Measurements from ENCODE around the gene C5orf34.
"Not testable (repeated sequence)": the region's sequence is repeated elsewhere in the genome, so short reads cannot be mapped to it uniquely, and the experiment has no call there.

C5orf34 gene

GRCh38 chr5:43514816-43515677, at the start of gene C5orf34:
Gene C5orf34, minus strand, starts transcription at chr5:43515148. Its CDS starts 5,809 bp downstream, at chr5:43509339.
- peak within 1 kb of the TSS; percentile 47 for H3K27ac ChIP-seq (ENCODE audit: low read depth, low read length)

GRCh38 chr5:43564289-43564850, 49.4 kb upstream of the C5orf34 start:
- Histone ChIP-seq H3K4me3 (ENCODE audit: low read depth in 1 of 2, low read length in 2 of 2) (no peak overlapping the region), H3K27ac (ENCODE audit: low read depth, low read length) (no peak overlapping the region), H3K36me3 (ENCODE audit: control insufficient read depth in 1 of 2, insufficient read depth in 2 of 2, low read length in 2 of 2) (no peaks in the 10 kb centered on the region), H3K9me3 (ENCODE audit: control insufficient read depth in 1 of 2, low read length in 2 of 2) (no peaks in the 10 kb centered on the region), H3K4me1 (ENCODE audit: control insufficient read depth in 1 of 2, insufficient read depth in 2 of 2, low read length in 2 of 2) (no peaks in the 10 kb centered on the region), H3K9ac (ENCODE audit: low read depth in 1 of 2, low read length in 2 of 2) (no peak overlapping the region), H3K27me3 (ENCODE audit: control insufficient read depth in 1 of 2, insufficient read depth in 2 of 2, low read length in 2 of 2) (peaks cover 0 to 4% of the 10 kb centered on the region in 2 donors)

More at GRCh38 chr5:43514816-43515677, at the start of gene C5orf34:
- Histone ChIP-seq H3K4me1 (ENCODE audit: control insufficient read depth in 1 of 2, insufficient read depth in 2 of 2, low read length in 2 of 2) (peaks cover 6 to 17% of the 10 kb centered on the region in 2 donors), H3K9ac (ENCODE audit: low read depth in 1 of 2, low read length in 2 of 2) (peak within 1 kb of the TSS; percentile 74 to 80), H3K9me3 (ENCODE audit: control insufficient read depth in 1 of 2, low read length in 2 of 2) (no peaks in the 10 kb centered on the region), H3K36me3 (ENCODE audit: control insufficient read depth in 1 of 2, insufficient read depth in 2 of 2, low read length in 2 of 2) (no peaks in the 10 kb centered on the region), H3K4me3 (ENCODE audit: low read depth in 1 of 2, low read length in 2 of 2) (peak within 1 kb of the TSS; percentile 86 to 88), H3K27me3 (ENCODE audit: control insufficient read depth in 1 of 2, insufficient read depth in 2 of 2, low read length in 2 of 2) (no peaks in the 10 kb centered on the region)

- Histone ChIP-seq H3K27ac (ENCODE audit: low read depth, low read length) (no peak overlapping the region), H3K9ac (ENCODE audit: low read depth in 1 of 2, low read length in 2 of 2) (no peak overlapping the region)
These were observed 48.4 kb upstream of the C5orf34 start for GRCh38 chr5:43563321-43563720.

GRCh38 chr5:43561356-43561755, 46.4 kb upstream of the C5orf34 start:
- H3K27ac ChIP-seq (ENCODE audit: low read depth, low read length), result no peak overlapping the region
- H3K4me1 ChIP-seq (ENCODE audit: control insufficient read depth in 1 of 2, insufficient read depth in 2 of 2, low read length in 2 of 2), result peaks cover 0 to 5% of the 10 kb centered on the region in 2 donors
- H3K9ac ChIP-seq (ENCODE audit: low read depth in 1 of 2, low read length in 2 of 2), result no peak overlapping the region
- no peaks in the 10 kb centered on the region for H3K36me3 ChIP-seq (ENCODE audit: control insufficient read depth in 1 of 2, insufficient read depth in 2 of 2, low read length in 2 of 2)
- no peak overlapping the region for H3K4me3 ChIP-seq (ENCODE audit: low read depth in 1 of 2, low read length in 2 of 2)
- H3K9me3 ChIP-seq (ENCODE audit: control insufficient read depth in 1 of 2, low read length in 2 of 2), result no peaks in the 10 kb centered on the region
- H3K27me3 ChIP-seq (ENCODE audit: control insufficient read depth in 1 of 2, insufficient read depth in 2 of 2, low read length in 2 of 2), result peaks cover 0 to 4% of the 10 kb centered on the region in 2 donors

More at GRCh38 chr5:43563321-43563720, 48.4 kb upstream of the C5orf34 start:
- Histone ChIP-seq H3K36me3 (ENCODE audit: control insufficient read depth in 1 of 2, insufficient read depth in 2 of 2, low read length in 2 of 2) (no peaks in the 10 kb centered on the region), H3K9me3 (ENCODE audit: control insufficient read depth in 1 of 2, low read length in 2 of 2) (no peaks in the 10 kb centered on the region), H3K4me3 (ENCODE audit: low read depth in 1 of 2, low read length in 2 of 2) (no peak overlapping the region), H3K4me1 (ENCODE audit: control insufficient read depth in 1 of 2, insufficient read depth in 2 of 2, low read length in 2 of 2) (no peaks in the 10 kb centered on the region), H3K27me3 (ENCODE audit: control insufficient read depth in 1 of 2, insufficient read depth in 2 of 2, low read length in 2 of 2) (peaks cover 0 to 4% of the 10 kb centered on the region in 2 donors)

GRCh38 chr5:43560128-43560527, 45.2 kb upstream of the C5orf34 start:
- Histone ChIP-seq H3K9ac (ENCODE audit: low read depth in 1 of 2, low read length in 2 of 2) (no peak overlapping the region), H3K27me3 (ENCODE audit: control insufficient read depth in 1 of 2, insufficient read depth in 2 of 2, low read length in 2 of 2) (peaks cover 0 to 4% of the 10 kb centered on the region in 2 donors), H3K4me1 (ENCODE audit: control insufficient read depth in 1 of 2, insufficient read depth in 2 of 2, low read length in 2 of 2) (peaks cover 4 to 15% of the 10 kb centered on the region in 2 donors), H3K4me3 (ENCODE audit: low read depth in 1 of 2, low read length in 2 of 2) (no peak overlapping the region), H3K36me3 (ENCODE audit: control insufficient read depth in 1 of 2, insufficient read depth in 2 of 2, low read length in 2 of 2) (no peaks in the 10 kb centered on the region), H3K9me3 (ENCODE audit: control insufficient read depth in 1 of 2, low read length in 2 of 2) (no peaks in the 10 kb centered on the region), H3K27ac (ENCODE audit: low read depth, low read length) (no peak overlapping the region)

- Histone ChIP-seq H3K9me3 (ENCODE audit: control insufficient read depth in 1 of 2, low read length in 2 of 2) (no peaks in the 10 kb centered on the region), H3K27me3 (ENCODE audit: control insufficient read depth in 1 of 2, insufficient read depth in 2 of 2, low read length in 2 of 2) (peaks cover 0 to 4% of the 10 kb centered on the region in 2 donors), H3K27ac (ENCODE audit: low read depth, low read length) (peak within 1 kb of the TSS; percentile 84), H3K9ac (ENCODE audit: low read depth in 1 of 2, low read length in 2 of 2) (peak within 1 kb of the TSS; percentile 82 to 85), H3K4me1 (ENCODE audit: control insufficient read depth in 1 of 2, insufficient read depth in 2 of 2, low read length in 2 of 2) (peaks cover 26 to 28% of the 10 kb centered on the region in 2 donors), H3K36me3 (ENCODE audit: control insufficient read depth in 1 of 2, insufficient read depth in 2 of 2, low read length in 2 of 2) (peaks cover 0 to 17% of the 10 kb centered on the region in 2 donors), H3K4me3 (ENCODE audit: low read depth in 1 of 2, low read length in 2 of 2) (peak within 1 kb of the TSS; percentile 90 to 91)
These were observed 42.1 kb upstream of the C5orf34 start, which contains the start of gene PAIP1 for GRCh38 chr5:43556857-43557542. Gene PAIP1, minus strand, starts transcription at chr5:43557077. Its CDS starts 231 bp downstream, at chr5:43556846.

- peak overlapping the region; percentile 90 to 91 for H3K4me3 ChIP-seq (ENCODE audit: low read depth in 1 of 2, low read length in 2 of 2)
- H3K9me3 ChIP-seq (ENCODE audit: control insufficient read depth in 1 of 2, low read length in 2 of 2); H3K27me3 ChIP-seq (ENCODE audit: control insufficient read depth in 1 of 2, insufficient read depth in 2 of 2, low read length in 2 of 2): not testable (repeated sequence)
- peaks cover 0 to 21% of the 10 kb centered on the region in 2 donors for H3K36me3 ChIP-seq (ENCODE audit: control insufficient read depth in 1 of 2, insufficient read depth in 2 of 2, low read length in 2 of 2)
- H3K9ac ChIP-seq (ENCODE audit: low read depth in 1 of 2, low read length in 2 of 2), result peak overlapping the region; percentile 79 to 82
- peak overlapping the region; percentile 84 for H3K27ac ChIP-seq (ENCODE audit: low read depth, low read length)
- peaks cover 26 to 28% of the 10 kb centered on the region in 2 donors for H3K4me1 ChIP-seq (ENCODE audit: control insufficient read depth in 1 of 2, insufficient read depth in 2 of 2, low read length in 2 of 2)
These were observed 41.6 kb upstream of the C5orf34 start for GRCh38 chr5:43556607-43556856.

- Histone ChIP-seq H3K27ac (ENCODE audit: low read depth, low read length) (peak overlapping the region; percentile 84), H3K9me3 (ENCODE audit: control insufficient read depth in 1 of 2, low read length in 2 of 2) (no peaks in the 10 kb centered on the region), H3K27me3 (ENCODE audit: control insufficient read depth in 1 of 2, insufficient read depth in 2 of 2, low read length in 2 of 2) (peaks cover 0 to 4% of the 10 kb centered on the region in 2 donors), H3K36me3 (ENCODE audit: control insufficient read depth in 1 of 2, insufficient read depth in 2 of 2, low read length in 2 of 2) (peaks cover 0 to 25% of the 10 kb centered on the region in 2 donors), H3K4me3 (ENCODE audit: low read depth in 1 of 2, low read length in 2 of 2) (peak overlapping the region; percentile 90 to 91), H3K4me1 (ENCODE audit: control insufficient read depth in 1 of 2, insufficient read depth in 2 of 2, low read length in 2 of 2) (peaks cover 26 to 28% of the 10 kb centered on the region in 2 donors), H3K9ac (ENCODE audit: low read depth in 1 of 2, low read length in 2 of 2) (peak overlapping the region; percentile 79 to 82)
These were observed 41.1 kb upstream of the C5orf34 start for GRCh38 chr5:43555895-43556606.

- Histone ChIP-seq H3K9ac (ENCODE audit: low read depth in 1 of 2, low read length in 2 of 2) (no peak overlapping the region), H3K4me3 (ENCODE audit: low read depth in 1 of 2, low read length in 2 of 2) (no peak overlapping the region), H3K27ac (ENCODE audit: low read depth, low read length) (no peak overlapping the region)
These were observed 39.5 kb upstream of the C5orf34 start for GRCh38 chr5:43554497-43554896.

More at GRCh38 chr5:43554497-43554896, 39.5 kb upstream of the C5orf34 start:
- peaks cover 0 to 2% of the 10 kb centered on the region in 2 donors for H3K27me3 ChIP-seq (ENCODE audit: control insufficient read depth in 1 of 2, insufficient read depth in 2 of 2, low read length in 2 of 2)
- peaks cover 0 to 34% of the 10 kb centered on the region in 2 donors for H3K36me3 ChIP-seq (ENCODE audit: control insufficient read depth in 1 of 2, insufficient read depth in 2 of 2, low read length in 2 of 2)
- peaks cover 26 to 28% of the 10 kb centered on the region in 2 donors for H3K4me1 ChIP-seq (ENCODE audit: control insufficient read depth in 1 of 2, insufficient read depth in 2 of 2, low read length in 2 of 2)
- H3K9me3 ChIP-seq (ENCODE audit: control insufficient read depth in 1 of 2, low read length in 2 of 2), result no peaks in the 10 kb centered on the region

Data from duodenal mucosa (tissue), 2 donors.